Neural progenitor cell (in vitro differentiated cells): Measurements from ENCODE around the gene UBQLN2. TPM values are rescaled to one million over a fixed set of nuclear protein-coding genes. Genes with fewer than 3 reads are reported as not detected.
"Not testable (repeated sequence)": the region's sequence is repeated elsewhere in the genome, so short reads cannot be mapped to it uniquely, and the experiment has no call there.

Experiments
- DNase-seq: peaks from one replicate; pipeline ENCODE4 v3.0.0-alpha.2; 2016; ENCODE audit warnings: low spot score
- H2AFZ ChIP-seq: fragments of 200-600 bp; sonication (generic); replicated peaks from 2 replicates; pipeline ENCODE4 v1.6.1; 2016; ENCODE audit warnings: antibody characterized with exemption
- H3F3A ChIP-seq: fragments of 200-600 bp; sonication (generic); 2 replicates; pipeline ENCODE4 v1.6.1; 2016; ENCODE audit warnings: antibody characterized with exemption, low read depth
- H3K27ac ChIP-seq: fragments of 200-600 bp; sonication (generic); 2 replicates; pipeline ENCODE4 v1.5.1; 2016; ENCODE audit warnings: mild to moderate bottlenecking
- H3K27me3 ChIP-seq: fragments of 200-600 bp; sonication (generic); 2 replicates; pipeline ENCODE4 v1.6.1; 2016; ENCODE audit warnings: mild to moderate bottlenecking, moderate library complexity
- H3K36me3 ChIP-seq: fragments of 200-600 bp; sonication (generic); 2 replicates; pipeline ENCODE4 v1.5.1; 2016
- H3K4me1 ChIP-seq: fragments of 200-600 bp; sonication (generic); 2 replicates; pipeline ENCODE4 v1.6.1; 2016; ENCODE audit warnings: mixed run types
- H3K4me2 ChIP-seq: fragments of 200-600 bp; sonication (generic); 2 replicates; pipeline ENCODE4 v1.6.1; 2016
- H3K4me3 ChIP-seq: fragments of 200-600 bp; sonication (generic); 2 replicates; pipeline ENCODE4 v1.5.1; 2016
- H3K79me2 ChIP-seq: fragments of 200-600 bp; sonication (generic); 2 replicates; pipeline ENCODE4 v1.6.1; 2016; ENCODE audit warnings: low read depth
- H3K9ac ChIP-seq: fragments of 200-600 bp; sonication (generic); 2 replicates; pipeline ENCODE4 v1.6.1; 2016
- H3K9me3 ChIP-seq: fragments of 200-600 bp; sonication (generic); 2 replicates; pipeline ENCODE4 v1.5.1; 2016; ENCODE audit warnings: low read depth
- H4K20me1 ChIP-seq: fragments of 200-600 bp; sonication (generic); 2 replicates; pipeline ENCODE4 v1.6.1; 2016; ENCODE audit warnings: low read depth
- H3K27ac Mint-ChIP-seq: 3 replicates; pipeline ENCODE4 v1.8.0; 2021; ENCODE audit warnings: mixed read lengths
- H3K27me3 Mint-ChIP-seq: 2 replicates; pipeline ENCODE4 v1.8.0; 2022; ENCODE audit warnings: low read depth, mild to moderate bottlenecking, inconsistent platforms, moderate library complexity, mixed read lengths; ENCODE audit not compliant: insufficient read depth
- H3K36me3 Mint-ChIP-seq: 3 replicates; pipeline ENCODE4 v1.8.0; 2021; ENCODE audit warnings: mixed read lengths
- H3K4me1 Mint-ChIP-seq: 3 replicates; pipeline ENCODE4 v1.8.0; 2021; ENCODE audit warnings: mixed read lengths
- H3K4me3 Mint-ChIP-seq: 3 replicates; pipeline ENCODE4 v1.8.0; 2021; ENCODE audit warnings: mild to moderate bottlenecking, moderate library complexity, mixed read lengths
- H3K9me3 Mint-ChIP-seq: 3 replicates; pipeline ENCODE4 v1.8.0; 2020; ENCODE audit warnings: mixed read lengths
- EZH2 ChIP-seq: fragments of 200-600 bp; sonication (generic); IDR thresholded peaks from 2 replicates; pipeline ENCODE4 v1.6.1; 2017; ENCODE audit warnings: antibody characterized with exemption, mild to moderate bottlenecking, moderate library complexity
- EZH2phosphoT487 ChIP-seq: fragments of 200-600 bp; sonication (generic); IDR thresholded peaks from 2 replicates; pipeline ENCODE4 v1.6.1; 2017; ENCODE audit warnings: antibody characterized with exemption
- total RNA-seq: library from RNA; depleted of rRNA; stranded (reverse); fragments of >200 nt; gene quantifications from 2 replicates; pipeline ENCODE4 v1.2.3, GENCODE V29; 2015; ENCODE audit warnings: low replicate concordance
- TF ChIP-seq, protein P1 (sequence below): fragments of 200-600 bp; sonication (generic); IDR thresholded peaks from 2 replicates; pipeline ENCODE4 v1.5.1; 2017; ENCODE audit warnings: antibody characterized with exemption, mild to moderate bottlenecking

UBQLN2 gene
- total RNA-seq, 1 donor from 2014 or later: 16.6 TPM

DNA sequence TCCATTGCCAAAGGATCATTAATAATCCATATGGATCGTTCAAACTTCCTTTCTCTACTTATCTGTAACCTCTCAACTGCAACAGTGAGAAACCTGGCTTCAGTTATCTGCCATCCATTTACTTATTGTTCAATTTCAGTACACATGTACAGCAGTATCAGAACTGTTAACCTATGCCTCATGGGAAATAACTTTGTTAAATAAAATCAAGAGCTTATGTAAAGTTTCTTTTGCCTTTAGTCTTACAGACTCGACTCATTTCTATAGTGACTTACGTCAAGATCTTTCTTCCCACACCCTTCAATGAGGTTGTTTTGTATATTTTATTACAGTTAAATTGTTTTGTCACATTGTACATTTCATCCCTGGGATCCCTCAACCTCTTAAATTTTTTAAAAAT is 11.4 kb downstream of the UBQLN2 start:
- Mint-ChIP-seq H3K36me3 (peaks cover 5% of the 10 kb centered on the region), H3K27me3 (no peaks in the 10 kb centered on the region), H3K9me3 (peaks cover 15% of the 10 kb centered on the region), H3K4me1 (no peaks in the 10 kb centered on the region), H3K27ac (no peak overlapping the region), H3K4me3 (no peak overlapping the region)
- H3K79me2 ChIP-seq: no peaks in the 10 kb centered on the region
- H3K36me3 ChIP-seq: peaks cover 5% of the 10 kb centered on the region
- TF ChIP-seq EZH2 (no peak), EZH2phosphoT487 (no peak)
- TF ChIP-seq, protein P1, sequence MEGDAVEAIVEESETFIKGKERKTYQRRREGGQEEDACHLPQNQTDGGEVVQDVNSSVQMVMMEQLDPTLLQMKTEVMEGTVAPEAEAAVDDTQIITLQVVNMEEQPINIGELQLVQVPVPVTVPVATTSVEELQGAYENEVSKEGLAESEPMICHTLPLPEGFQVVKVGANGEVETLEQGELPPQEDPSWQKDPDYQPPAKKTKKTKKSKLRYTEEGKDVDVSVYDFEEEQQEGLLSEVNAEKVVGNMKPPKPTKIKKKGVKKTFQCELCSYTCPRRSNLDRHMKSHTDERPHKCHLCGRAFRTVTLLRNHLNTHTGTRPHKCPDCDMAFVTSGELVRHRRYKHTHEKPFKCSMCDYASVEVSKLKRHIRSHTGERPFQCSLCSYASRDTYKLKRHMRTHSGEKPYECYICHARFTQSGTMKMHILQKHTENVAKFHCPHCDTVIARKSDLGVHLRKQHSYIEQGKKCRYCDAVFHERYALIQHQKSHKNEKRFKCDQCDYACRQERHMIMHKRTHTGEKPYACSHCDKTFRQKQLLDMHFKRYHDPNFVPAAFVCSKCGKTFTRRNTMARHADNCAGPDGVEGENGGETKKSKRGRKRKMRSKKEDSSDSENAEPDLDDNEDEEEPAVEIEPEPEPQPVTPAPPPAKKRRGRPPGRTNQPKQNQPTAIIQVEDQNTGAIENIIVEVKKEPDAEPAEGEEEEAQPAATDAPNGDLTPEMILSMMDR: no peak
- no peak overlapping the region for H3K27ac ChIP-seq
- no peak overlapping the region for H3K9ac ChIP-seq
- no peaks in the 10 kb centered on the region for H3F3A ChIP-seq
- no peaks in the 10 kb centered on the region for H3K27me3 ChIP-seq
- no peaks in the 10 kb centered on the region for H4K20me1 ChIP-seq
- no peak for DNase-seq
- H3K4me3 ChIP-seq: no peak overlapping the region
- no peaks in the 10 kb centered on the region for H3K9me3 ChIP-seq
- no peak overlapping the region for H2AFZ ChIP-seq
- no peak overlapping the region for H3K4me2 ChIP-seq
- H3K4me1 ChIP-seq: no peaks in the 10 kb centered on the region

DNA sequence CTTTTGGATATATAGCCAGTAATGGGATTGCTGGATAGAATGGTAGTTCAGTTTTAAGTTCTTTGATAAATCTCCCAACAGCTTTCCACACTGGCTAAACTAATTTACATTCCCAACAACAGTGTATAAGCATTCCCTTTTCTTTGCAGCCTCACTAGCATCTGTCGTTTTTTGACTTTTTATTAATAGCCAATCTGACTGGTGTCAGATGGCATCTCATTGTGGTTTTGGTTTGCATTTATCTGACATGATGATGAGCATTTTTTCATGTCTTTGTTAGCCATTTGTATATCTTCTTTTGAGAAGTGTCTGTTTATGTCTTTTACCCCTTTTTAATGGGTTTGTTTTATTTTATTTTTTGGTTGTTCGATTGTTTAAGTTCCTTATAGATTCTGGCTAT is 13.3 kb downstream of the UBQLN2 start:
- peaks cover 5% of the 10 kb centered on the region for H3K36me3 ChIP-seq
- H3F3A ChIP-seq: no peaks in the 10 kb centered on the region
- H3K4me3 ChIP-seq: no peak overlapping the region
- Mint-ChIP-seq H3K4me3 (no peak overlapping the region), H3K4me1 (no peaks in the 10 kb centered on the region), H3K27me3 (no peaks in the 10 kb centered on the region), H3K9me3 (peaks cover 25% of the 10 kb centered on the region), H3K36me3 (peaks cover 13% of the 10 kb centered on the region), H3K27ac (no peak overlapping the region)
- H3K27ac ChIP-seq: no peak overlapping the region
- H3K27me3 ChIP-seq: no peaks in the 10 kb centered on the region
- H3K4me1 ChIP-seq: no peaks in the 10 kb centered on the region
- TF ChIP-seq EZH2phosphoT487 (no peak), EZH2 (no peak)
- TF ChIP-seq, protein P1: no peak
- H3K79me2 ChIP-seq: no peaks in the 10 kb centered on the region
- no peak overlapping the region for H3K9ac ChIP-seq
- DNase-seq: no peak
- H3K9me3 ChIP-seq: no peaks in the 10 kb centered on the region
- H4K20me1 ChIP-seq: no peaks in the 10 kb centered on the region
- no peak overlapping the region for H2AFZ ChIP-seq
- no peak overlapping the region for H3K4me2 ChIP-seq

DNA sequence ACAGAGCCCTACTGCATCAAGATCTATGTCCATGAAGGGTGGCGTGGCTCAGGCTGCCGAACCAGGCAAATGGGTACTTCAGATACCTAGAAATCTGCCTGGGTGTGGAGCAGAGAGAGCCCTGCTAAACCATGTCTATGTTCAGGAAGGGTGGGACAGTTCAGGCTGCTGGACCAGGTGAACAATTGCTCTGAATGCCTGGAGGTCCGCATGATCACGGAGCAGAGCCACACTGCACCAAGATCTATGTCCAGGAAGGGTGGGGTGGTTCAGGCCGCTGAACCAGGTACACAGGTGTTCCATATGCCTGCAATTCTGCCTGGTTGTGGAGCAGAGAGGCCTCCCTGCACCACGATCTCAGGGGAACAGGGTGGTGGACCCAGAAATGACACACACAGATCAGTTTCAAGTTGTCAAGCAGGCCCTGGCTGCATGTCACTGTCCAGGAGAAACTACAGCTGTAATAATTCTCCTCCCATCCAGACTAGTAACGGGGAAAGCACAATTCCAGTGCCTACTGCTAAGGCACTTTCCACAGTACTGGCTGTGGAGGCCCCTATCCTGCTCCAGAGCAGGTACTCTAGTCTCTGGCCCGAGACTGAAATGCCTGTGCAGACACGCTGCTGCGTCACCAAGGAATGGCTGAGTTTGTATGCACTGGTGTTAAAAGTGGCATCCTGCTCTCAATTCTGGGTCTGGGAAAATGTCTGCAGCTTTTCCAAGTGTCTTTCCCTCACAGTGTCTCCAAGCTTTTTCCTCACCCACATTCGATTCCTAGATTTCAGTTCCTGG is 25.2 kb downstream of the UBQLN2 start:
- H3K36me3 ChIP-seq: no peaks in the 10 kb centered on the region
- H3K27me3 ChIP-seq: no peaks in the 10 kb centered on the region
- no peaks in the 10 kb centered on the region for H3K4me1 ChIP-seq
- Mint-ChIP-seq H3K9me3 (peaks cover 24% of the 10 kb centered on the region), H3K36me3 (peaks cover 2% of the 10 kb centered on the region), H3K4me3 (no peak overlapping the region), H3K4me1 (no peaks in the 10 kb centered on the region), H3K27ac (no peak overlapping the region), H3K27me3 (no peaks in the 10 kb centered on the region)
- no peak overlapping the region for H3K9ac ChIP-seq
- H3K4me3 ChIP-seq: no peak overlapping the region
- no peaks in the 10 kb centered on the region for H3K79me2 ChIP-seq
- peaks cover 16% of the 10 kb centered on the region for H3K9me3 ChIP-seq
- H3K27ac ChIP-seq: no peak overlapping the region
- TF ChIP-seq EZH2: no peak
- TF ChIP-seq EZH2phosphoT487: no peak
- TF ChIP-seq, protein P1: no peak
- H3K4me2 ChIP-seq: no peak overlapping the region
- no peaks in the 10 kb centered on the region for H3F3A ChIP-seq
- no peak for DNase-seq
- no peaks in the 10 kb centered on the region for H4K20me1 ChIP-seq
- no peak overlapping the region for H2AFZ ChIP-seq

GRCh38 chrX:56591830-56592229 is 28.4 kb downstream of the UBQLN2 start:
- H3F3A ChIP-seq, H3K27ac Mint-ChIP-seq: not testable (repeated sequence)
- peaks cover 26% of the 10 kb centered on the region for H3K9me3 Mint-ChIP-seq

More at GRCh38 chrX:56591830-56592229, 28.4 kb downstream of the UBQLN2 start:
- H3K4me2 ChIP-seq, DNase-seq, H3K4me1 Mint-ChIP-seq, H3K36me3 Mint-ChIP-seq, H3K79me2 ChIP-seq, H3K27ac ChIP-seq, H3K4me3 ChIP-seq, H4K20me1 ChIP-seq, H3K9ac ChIP-seq, H3K4me3 Mint-ChIP-seq, H3K4me1 ChIP-seq, H3K36me3 ChIP-seq, H3K27me3 ChIP-seq, H2AFZ ChIP-seq, H3K27me3 Mint-ChIP-seq: not testable (repeated sequence)
- H3K9me3 ChIP-seq: peaks cover 16% of the 10 kb centered on the region
